Measurements from ENCODE around the gene KCNRG.

DNA sequence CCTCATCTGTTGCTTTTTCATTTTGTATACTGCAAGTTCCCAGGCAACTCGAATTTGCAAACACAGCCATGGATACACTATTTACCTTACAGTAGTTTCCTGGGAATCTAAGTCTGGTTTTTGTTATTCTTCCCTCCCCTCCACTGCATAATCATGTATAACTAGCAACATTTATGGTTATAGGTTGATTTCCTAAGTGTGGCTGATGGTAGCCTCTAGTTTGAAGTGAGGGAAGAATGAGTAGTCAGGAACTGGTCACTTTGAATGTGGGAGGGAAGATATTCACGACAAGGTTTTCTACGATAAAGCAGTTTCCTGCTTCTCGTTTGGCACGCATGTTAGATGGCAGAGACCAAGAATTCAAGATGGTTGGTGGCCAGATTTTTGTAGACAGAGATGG lies at the start of gene KCNRG:
- TF ChIP-seq, protein P1, sequence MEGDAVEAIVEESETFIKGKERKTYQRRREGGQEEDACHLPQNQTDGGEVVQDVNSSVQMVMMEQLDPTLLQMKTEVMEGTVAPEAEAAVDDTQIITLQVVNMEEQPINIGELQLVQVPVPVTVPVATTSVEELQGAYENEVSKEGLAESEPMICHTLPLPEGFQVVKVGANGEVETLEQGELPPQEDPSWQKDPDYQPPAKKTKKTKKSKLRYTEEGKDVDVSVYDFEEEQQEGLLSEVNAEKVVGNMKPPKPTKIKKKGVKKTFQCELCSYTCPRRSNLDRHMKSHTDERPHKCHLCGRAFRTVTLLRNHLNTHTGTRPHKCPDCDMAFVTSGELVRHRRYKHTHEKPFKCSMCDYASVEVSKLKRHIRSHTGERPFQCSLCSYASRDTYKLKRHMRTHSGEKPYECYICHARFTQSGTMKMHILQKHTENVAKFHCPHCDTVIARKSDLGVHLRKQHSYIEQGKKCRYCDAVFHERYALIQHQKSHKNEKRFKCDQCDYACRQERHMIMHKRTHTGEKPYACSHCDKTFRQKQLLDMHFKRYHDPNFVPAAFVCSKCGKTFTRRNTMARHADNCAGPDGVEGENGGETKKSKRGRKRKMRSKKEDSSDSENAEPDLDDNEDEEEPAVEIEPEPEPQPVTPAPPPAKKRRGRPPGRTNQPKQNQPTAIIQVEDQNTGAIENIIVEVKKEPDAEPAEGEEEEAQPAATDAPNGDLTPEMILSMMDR (conservative IDR thresholded peaks at IDR 0.05; ENCODE audit: low read depth in 2 of 2): no peak
- TF ChIP-seq CREB1 (CRISPR knock-in tag; IDR thresholded peaks at IDR 0.05; ENCODE audit: low read depth) (no peak), EZH2phosphoT487 (IDR thresholded peaks at IDR 0.05; ENCODE audit: unreplicated experiment) (no peak), EZH2 (IDR thresholded peaks at IDR 0.05; ENCODE audit: low read depth, unreplicated experiment) (no peak), POLR2AphosphoS5 (IDR thresholded peaks at IDR 0.05; ENCODE audit: low read depth) (no peak), ZNF331 (CRISPR knock-in tag; IDR thresholded peaks at IDR 0.05; ENCODE audit: low read depth) (no peak), ZNF114 (CRISPR knock-in tag; IDR thresholded peaks at IDR 0.05) (no peak), STAT1 (IDR thresholded peaks at IDR 0.05; ENCODE audit: unreplicated experiment) (no peak)
- TF ChIP-seq, protein P2, sequence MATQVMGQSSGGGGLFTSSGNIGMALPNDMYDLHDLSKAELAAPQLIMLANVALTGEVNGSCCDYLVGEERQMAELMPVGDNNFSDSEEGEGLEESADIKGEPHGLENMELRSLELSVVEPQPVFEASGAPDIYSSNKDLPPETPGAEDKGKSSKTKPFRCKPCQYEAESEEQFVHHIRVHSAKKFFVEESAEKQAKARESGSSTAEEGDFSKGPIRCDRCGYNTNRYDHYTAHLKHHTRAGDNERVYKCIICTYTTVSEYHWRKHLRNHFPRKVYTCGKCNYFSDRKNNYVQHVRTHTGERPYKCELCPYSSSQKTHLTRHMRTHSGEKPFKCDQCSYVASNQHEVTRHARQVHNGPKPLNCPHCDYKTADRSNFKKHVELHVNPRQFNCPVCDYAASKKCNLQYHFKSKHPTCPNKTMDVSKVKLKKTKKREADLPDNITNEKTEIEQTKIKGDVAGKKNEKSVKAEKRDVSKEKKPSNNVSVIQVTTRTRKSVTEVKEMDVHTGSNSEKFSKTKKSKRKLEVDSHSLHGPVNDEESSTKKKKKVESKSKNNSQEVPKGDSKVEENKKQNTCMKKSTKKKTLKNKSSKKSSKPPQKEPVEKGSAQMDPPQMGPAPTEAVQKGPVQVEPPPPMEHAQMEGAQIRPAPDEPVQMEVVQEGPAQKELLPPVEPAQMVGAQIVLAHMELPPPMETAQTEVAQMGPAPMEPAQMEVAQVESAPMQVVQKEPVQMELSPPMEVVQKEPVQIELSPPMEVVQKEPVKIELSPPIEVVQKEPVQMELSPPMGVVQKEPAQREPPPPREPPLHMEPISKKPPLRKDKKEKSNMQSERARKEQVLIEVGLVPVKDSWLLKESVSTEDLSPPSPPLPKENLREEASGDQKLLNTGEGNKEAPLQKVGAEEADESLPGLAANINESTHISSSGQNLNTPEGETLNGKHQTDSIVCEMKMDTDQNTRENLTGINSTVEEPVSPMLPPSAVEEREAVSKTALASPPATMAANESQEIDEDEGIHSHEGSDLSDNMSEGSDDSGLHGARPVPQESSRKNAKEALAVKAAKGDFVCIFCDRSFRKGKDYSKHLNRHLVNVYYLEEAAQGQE (IDR thresholded peaks at IDR 0.05; ENCODE audit: unreplicated experiment): no peak
- TF ChIP-seq, protein P3, sequence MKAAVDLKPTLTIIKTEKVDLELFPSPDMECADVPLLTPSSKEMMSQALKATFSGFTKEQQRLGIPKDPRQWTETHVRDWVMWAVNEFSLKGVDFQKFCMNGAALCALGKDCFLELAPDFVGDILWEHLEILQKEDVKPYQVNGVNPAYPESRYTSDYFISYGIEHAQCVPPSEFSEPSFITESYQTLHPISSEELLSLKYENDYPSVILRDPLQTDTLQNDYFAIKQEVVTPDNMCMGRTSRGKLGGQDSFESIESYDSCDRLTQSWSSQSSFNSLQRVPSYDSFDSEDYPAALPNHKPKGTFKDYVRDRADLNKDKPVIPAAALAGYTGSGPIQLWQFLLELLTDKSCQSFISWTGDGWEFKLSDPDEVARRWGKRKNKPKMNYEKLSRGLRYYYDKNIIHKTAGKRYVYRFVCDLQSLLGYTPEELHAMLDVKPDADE (IDR thresholded peaks at IDR 0.05): no peak
- TF ChIP-seq, protein P4, sequence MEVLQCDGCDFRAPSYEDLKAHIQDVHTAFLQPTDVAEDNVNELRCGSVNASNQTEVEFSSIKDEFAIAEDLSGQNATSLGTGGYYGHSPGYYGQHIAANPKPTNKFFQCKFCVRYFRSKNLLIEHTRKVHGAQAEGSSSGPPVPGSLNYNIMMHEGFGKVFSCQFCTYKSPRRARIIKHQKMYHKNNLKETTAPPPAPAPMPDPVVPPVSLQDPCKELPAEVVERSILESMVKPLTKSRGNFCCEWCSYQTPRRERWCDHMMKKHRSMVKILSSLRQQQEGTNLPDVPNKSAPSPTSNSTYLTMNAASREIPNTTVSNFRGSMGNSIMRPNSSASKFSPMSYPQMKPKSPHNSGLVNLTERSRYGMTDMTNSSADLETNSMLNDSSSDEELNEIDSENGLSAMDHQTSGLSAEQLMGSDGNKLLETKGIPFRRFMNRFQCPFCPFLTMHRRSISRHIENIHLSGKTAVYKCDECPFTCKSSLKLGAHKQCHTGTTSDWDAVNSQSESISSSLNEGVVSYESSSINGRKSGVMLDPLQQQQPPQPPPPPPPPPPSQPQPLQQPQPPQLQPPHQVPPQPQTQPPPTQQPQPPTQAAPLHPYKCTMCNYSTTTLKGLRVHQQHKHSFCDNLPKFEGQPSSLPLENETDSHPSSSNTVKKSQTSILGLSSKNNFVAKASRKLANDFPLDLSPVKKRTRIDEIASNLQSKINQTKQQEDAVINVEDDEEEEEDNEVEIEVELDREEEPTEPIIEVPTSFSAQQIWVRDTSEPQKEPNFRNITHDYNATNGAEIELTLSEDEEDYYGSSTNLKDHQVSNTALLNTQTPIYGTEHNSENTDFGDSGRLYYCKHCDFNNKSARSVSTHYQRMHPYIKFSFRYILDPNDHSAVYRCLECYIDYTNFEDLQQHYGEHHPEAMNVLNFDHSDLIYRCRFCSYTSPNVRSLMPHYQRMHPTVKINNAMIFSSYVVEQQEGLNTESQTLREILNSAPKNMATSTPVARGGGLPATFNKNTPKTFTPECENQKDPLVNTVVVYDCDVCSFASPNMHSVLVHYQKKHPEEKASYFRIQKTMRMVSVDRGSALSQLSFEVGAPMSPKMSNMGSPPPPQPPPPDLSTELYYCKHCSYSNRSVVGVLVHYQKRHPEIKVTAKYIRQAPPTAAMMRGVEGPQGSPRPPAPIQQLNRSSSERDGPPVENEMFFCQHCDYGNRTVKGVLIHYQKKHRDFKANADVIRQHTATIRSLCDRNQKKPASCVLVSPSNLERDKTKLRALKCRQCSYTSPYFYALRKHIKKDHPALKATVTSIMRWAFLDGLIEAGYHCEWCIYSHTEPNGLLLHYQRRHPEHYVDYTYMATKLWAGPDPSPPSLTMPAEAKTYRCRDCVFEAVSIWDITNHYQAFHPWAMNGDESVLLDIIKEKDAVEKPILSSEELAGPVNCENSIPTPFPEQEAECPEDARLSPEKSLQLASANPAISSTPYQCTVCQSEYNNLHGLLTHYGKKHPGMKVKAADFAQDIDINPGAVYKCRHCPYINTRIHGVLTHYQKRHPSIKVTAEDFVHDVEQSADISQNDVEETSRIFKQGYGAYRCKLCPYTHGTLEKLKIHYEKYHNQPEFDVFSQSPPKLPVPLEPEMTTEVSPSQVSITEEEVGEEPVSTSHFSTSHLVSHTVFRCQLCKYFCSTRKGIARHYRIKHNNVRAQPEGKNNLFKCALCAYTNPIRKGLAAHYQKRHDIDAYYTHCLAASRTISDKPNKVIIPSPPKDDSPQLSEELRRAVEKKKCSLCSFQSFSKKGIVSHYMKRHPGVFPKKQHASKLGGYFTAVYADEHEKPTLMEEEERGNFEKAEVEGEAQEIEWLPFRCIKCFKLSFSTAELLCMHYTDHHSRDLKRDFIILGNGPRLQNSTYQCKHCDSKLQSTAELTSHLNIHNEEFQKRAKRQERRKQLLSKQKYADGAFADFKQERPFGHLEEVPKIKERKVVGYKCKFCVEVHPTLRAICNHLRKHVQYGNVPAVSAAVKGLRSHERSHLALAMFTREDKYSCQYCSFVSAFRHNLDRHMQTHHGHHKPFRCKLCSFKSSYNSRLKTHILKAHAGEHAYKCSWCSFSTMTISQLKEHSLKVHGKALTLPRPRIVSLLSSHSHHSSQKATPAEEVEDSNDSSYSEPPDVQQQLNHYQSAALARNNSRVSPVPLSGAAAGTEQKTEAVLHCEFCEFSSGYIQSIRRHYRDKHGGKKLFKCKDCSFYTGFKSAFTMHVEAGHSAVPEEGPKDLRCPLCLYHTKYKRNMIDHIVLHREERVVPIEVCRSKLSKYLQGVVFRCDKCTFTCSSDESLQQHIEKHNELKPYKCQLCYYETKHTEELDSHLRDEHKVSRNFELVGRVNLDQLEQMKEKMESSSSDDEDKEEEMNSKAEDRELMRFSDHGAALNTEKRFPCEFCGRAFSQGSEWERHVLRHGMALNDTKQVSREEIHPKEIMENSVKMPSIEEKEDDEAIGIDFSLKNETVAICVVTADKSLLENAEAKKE (CRISPR knock-in tag; IDR thresholded peaks at IDR 0.05): no peak
